ENCODE results near the gene TMEM176B. TPM values are rescaled to one million over a fixed set of nuclear protein-coding genes. Genes with fewer than 3 reads are reported as not detected.

TMEM176B gene
- total and polyA plus RNA-seq, 2 of the 13 experiments (the other 11 are each of a cell fraction or from before 2014, with no cell fraction given), result not detected

GRCh38 chr7:150778014-150778737 is 22.0 kb downstream of the TMEM176B start (continued):
- TF ChIP-seq THYN1 (CRISPR knock-in tag; IDR thresholded peaks at IDR 0.05; ENCODE audit: borderline replicate concordance, low read depth), result no peak
- TF ChIP-seq NR2F6 (IDR thresholded peaks at IDR 0.05), result no peak
- TF ChIP-seq NR2F6 (CRISPR knock-in tag; IDR thresholded peaks at IDR 0.05), result peak; percentile 45; the same call in 1 of the 2 replicates
- TF ChIP-seq HOXA9 (CRISPR knock-in tag; IDR thresholded peaks at IDR 0.05; ENCODE audit: borderline replicate concordance), result 0 out of 2 replicates have a peak, but pooled peaks have one; percentile 41
- TF ChIP-seq BRCA1 (CRISPR knock-in tag; IDR thresholded peaks at IDR 0.05), result no peak
- TF ChIP-seq PCBP2 (optimal IDR thresholded peaks at IDR 0.05; ENCODE audit: low read depth, low read length, poor library complexity, severe bottlenecking), result no peak
- peak; percentile 41; the same call in 1 of the 2 replicates for TF ChIP-seq KMT2B (CRISPR knock-in tag; IDR thresholded peaks at IDR 0.05)
- TF ChIP-seq, protein P1, sequence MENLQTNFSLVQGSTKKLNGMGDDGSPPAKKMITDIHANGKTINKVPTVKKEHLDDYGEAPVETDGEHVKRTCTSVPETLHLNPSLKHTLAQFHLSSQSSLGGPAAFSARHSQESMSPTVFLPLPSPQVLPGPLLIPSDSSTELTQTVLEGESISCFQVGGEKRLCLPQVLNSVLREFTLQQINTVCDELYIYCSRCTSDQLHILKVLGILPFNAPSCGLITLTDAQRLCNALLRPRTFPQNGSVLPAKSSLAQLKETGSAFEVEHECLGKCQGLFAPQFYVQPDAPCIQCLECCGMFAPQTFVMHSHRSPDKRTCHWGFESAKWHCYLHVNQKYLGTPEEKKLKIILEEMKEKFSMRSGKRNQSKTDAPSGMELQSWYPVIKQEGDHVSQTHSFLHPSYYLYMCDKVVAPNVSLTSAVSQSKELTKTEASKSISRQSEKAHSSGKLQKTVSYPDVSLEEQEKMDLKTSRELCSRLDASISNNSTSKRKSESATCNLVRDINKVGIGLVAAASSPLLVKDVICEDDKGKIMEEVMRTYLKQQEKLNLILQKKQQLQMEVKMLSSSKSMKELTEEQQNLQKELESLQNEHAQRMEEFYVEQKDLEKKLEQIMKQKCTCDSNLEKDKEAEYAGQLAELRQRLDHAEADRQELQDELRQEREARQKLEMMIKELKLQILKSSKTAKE (CRISPR knock-in tag; IDR thresholded peaks at IDR 0.05; ENCODE audit: borderline replicate concordance), result peak; percentile 56; the same call in 1 of the 2 replicates
- TF ChIP-seq, protein P2, sequence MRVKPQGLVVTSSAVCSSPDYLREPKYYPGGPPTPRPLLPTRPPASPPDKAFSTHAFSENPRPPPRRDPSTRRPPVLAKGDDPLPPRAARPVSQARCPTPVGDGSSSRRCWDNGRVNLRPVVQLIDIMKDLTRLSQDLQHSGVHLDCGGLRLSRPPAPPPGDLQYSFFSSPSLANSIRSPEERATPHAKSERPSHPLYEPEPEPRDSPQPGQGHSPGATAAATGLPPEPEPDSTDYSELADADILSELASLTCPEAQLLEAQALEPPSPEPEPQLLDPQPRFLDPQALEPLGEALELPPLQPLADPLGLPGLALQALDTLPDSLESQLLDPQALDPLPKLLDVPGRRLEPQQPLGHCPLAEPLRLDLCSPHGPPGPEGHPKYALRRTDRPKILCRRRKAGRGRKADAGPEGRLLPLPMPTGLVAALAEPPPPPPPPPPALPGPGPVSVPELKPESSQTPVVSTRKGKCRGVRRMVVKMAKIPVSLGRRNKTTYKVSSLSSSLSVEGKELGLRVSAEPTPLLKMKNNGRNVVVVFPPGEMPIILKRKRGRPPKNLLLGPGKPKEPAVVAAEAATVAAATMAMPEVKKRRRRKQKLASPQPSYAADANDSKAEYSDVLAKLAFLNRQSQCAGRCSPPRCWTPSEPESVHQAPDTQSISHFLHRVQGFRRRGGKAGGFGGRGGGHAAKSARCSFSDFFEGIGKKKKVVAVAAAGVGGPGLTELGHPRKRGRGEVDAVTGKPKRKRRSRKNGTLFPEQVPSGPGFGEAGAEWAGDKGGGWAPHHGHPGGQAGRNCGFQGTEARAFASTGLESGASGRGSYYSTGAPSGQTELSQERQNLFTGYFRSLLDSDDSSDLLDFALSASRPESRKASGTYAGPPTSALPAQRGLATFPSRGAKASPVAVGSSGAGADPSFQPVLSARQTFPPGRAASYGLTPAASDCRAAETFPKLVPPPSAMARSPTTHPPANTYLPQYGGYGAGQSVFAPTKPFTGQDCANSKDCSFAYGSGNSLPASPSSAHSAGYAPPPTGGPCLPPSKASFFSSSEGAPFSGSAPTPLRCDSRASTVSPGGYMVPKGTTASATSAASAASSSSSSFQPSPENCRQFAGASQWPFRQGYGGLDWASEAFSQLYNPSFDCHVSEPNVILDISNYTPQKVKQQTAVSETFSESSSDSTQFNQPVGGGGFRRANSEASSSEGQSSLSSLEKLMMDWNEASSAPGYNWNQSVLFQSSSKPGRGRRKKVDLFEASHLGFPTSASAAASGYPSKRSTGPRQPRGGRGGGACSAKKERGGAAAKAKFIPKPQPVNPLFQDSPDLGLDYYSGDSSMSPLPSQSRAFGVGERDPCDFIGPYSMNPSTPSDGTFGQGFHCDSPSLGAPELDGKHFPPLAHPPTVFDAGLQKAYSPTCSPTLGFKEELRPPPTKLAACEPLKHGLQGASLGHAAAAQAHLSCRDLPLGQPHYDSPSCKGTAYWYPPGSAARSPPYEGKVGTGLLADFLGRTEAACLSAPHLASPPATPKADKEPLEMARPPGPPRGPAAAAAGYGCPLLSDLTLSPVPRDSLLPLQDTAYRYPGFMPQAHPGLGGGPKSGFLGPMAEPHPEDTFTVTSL (CRISPR knock-in tag; IDR thresholded peaks at IDR 0.05; ENCODE audit: borderline replicate concordance), result peak; percentile 64; the same call in 1 of the 2 replicates
- TF ChIP-seq, protein P3, sequence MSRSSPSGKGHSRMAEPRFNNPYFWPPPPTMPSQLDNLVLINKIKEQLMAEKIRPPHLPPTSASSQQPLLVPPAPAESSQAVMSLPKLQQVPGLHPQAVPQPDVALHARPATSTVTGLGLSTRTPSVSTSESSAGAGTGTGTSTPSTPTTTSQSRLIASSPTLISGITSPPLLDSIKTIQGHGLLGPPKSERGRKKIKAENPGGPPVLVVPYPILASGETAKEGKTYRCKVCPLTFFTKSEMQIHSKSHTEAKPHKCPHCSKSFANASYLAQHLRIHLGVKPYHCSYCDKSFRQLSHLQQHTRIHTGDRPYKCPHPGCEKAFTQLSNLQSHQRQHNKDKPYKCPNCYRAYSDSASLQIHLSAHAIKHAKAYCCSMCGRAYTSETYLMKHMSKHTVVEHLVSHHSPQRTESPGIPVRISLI (CRISPR knock-in tag; IDR thresholded peaks at IDR 0.05; ENCODE audit: borderline replicate concordance), result peak; percentile 33; the same call in 1 of the 2 replicates
- TF ChIP-seq RXRB (CRISPR knock-in tag; IDR thresholded peaks at IDR 0.05; ENCODE audit: borderline replicate concordance), result peak; percentile 70
- TF ChIP-seq SMYD3 (CRISPR knock-in tag; IDR thresholded peaks at IDR 0.05), result no peak
- TF ChIP-seq, protein P4, sequence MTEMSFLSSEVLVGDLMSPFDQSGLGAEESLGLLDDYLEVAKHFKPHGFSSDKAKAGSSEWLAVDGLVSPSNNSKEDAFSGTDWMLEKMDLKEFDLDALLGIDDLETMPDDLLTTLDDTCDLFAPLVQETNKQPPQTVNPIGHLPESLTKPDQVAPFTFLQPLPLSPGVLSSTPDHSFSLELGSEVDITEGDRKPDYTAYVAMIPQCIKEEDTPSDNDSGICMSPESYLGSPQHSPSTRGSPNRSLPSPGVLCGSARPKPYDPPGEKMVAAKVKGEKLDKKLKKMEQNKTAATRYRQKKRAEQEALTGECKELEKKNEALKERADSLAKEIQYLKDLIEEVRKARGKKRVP (CRISPR knock-in tag; IDR thresholded peaks at IDR 0.05), result 0 out of 4 replicates have a peak, but pooled peaks of 1 of the 2 experiments have one; percentile 18
- peak; percentile 71; the same call in 1 of the 2 replicates for TF ChIP-seq ZNF331 (CRISPR knock-in tag; IDR thresholded peaks at IDR 0.05)
- TF ChIP-seq NFE2L2 (IDR thresholded peaks at IDR 0.05; ENCODE audit: low read length), result no peak
- TF ChIP-seq HNF4G (IDR thresholded peaks at IDR 0.05; ENCODE audit: borderline replicate concordance, low read depth, low read length), result peak; percentile 37; the same call in 1 of the 2 replicates
- no peak for TF ChIP-seq HNF4G (CRISPR knock-in tag; IDR thresholded peaks at IDR 0.05; ENCODE audit: borderline replicate concordance, low read depth)
- TF ChIP-seq, protein P5, sequence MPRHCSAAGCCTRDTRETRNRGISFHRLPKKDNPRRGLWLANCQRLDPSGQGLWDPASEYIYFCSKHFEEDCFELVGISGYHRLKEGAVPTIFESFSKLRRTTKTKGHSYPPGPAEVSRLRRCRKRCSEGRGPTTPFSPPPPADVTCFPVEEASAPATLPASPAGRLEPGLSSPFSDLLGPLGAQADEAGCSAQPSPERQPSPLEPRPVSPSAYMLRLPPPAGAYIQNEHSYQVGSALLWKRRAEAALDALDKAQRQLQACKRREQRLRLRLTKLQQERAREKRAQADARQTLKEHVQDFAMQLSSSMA (CRISPR knock-in tag; IDR thresholded peaks at IDR 0.05), result no peak
